Fibroblast of lung (primary cell): ENCODE data around the gene PPIA. TPM values are rescaled to one million over a fixed set of nuclear protein-coding genes. Genes with fewer than 3 reads are reported as not detected.

Experiments
- DNase-seq, 2 donors: peaks; one replicate each; pipeline versions ENCODE4 v3.0.0 to v3.0.0-alpha.2; 2010; ENCODE audit warnings: low read depth in 2 of 2
- H2AFZ ChIP-seq: 2 replicates; pipeline ENCODE4 v1.5.1; 2012; ENCODE audit warnings: low read length, control low read depth, inconsistent platforms
- H3K27ac ChIP-seq: 2 replicates; pipeline ENCODE4 v1.5.1; 2011; ENCODE audit warnings: low read length, control low read depth; ENCODE audit not compliant: insufficient read depth
- H3K27me3 ChIP-seq: 2 replicates; pipeline ENCODE4 v1.5.1; 2011; ENCODE audit warnings: mild to moderate bottlenecking, low read length; ENCODE audit not compliant: control insufficient read depth, insufficient read depth
- H3K36me3 ChIP-seq: 2 replicates; pipeline ENCODE4 v1.5.1; 2011; ENCODE audit warnings: low read length; ENCODE audit not compliant: control insufficient read depth, insufficient read depth
- H3K4me1 ChIP-seq: 2 replicates; pipeline ENCODE4 v1.5.1; 2011; ENCODE audit warnings: low read length; ENCODE audit not compliant: control insufficient read depth, insufficient read depth; ENCODE audit errors: extremely low read depth
- H3K4me2 ChIP-seq: 2 replicates; pipeline ENCODE4 v1.5.1; 2011; ENCODE audit warnings: low read length, control low read depth; ENCODE audit not compliant: insufficient read depth; ENCODE audit errors: extremely low read depth
- H3K4me3 ChIP-seq, 4 experiments: fragments of 200-600 bp in 1 of 4; sonication (generic) in 1 of 4; replicated peaks in 1 of 4; 2 replicates each; pipeline ENCODE4 v1.5.1; 2011 to 2016; ENCODE audit warnings: low read length in 4 of 4, low read depth in 3 of 4, mild to moderate bottlenecking in 3 of 4, control low read depth in 2 of 4, inconsistent platforms in 1 of 4, mixed read lengths in 1 of 4; ENCODE audit not compliant: insufficient read depth in 1 of 4; ENCODE audit errors: control extremely low read depth in 1 of 4
- H3K79me2 ChIP-seq: 2 replicates; pipeline ENCODE4 v1.5.1; 2012; ENCODE audit warnings: mild to moderate bottlenecking, low read length, inconsistent platforms; ENCODE audit not compliant: control insufficient read depth, insufficient read depth
- H3K9ac ChIP-seq: 2 replicates; pipeline ENCODE4 v1.5.1; 2011; ENCODE audit warnings: mild to moderate bottlenecking, low read length, control low read depth; ENCODE audit not compliant: insufficient read depth
- H3K9me3 ChIP-seq: 2 replicates; pipeline ENCODE4 v1.5.1; 2012; ENCODE audit warnings: low read depth, low read length; ENCODE audit not compliant: control insufficient read depth, insufficient read depth
- H4K20me1 ChIP-seq: 2 replicates; pipeline ENCODE4 v1.5.1; 2011; ENCODE audit warnings: low read length; ENCODE audit not compliant: control insufficient read depth, insufficient read depth; ENCODE audit errors: extremely low read depth
- CTCF ChIP-seq, 2 donors: IDR thresholded peaks in 1 of 2; conservative IDR thresholded peaks in 1 of 2; 1 replicate in 1 of 2; 2 replicates in 1 of 2; pipeline ENCODE4 v1.5.1; 2011 to 2012; ENCODE audit warnings: low read length in 2 of 2, control low read depth in 1 of 2, inconsistent platforms in 1 of 2, low read depth in 1 of 2, mild to moderate bottlenecking in 1 of 2
- EZH2 ChIP-seq: IDR thresholded peaks from 2 replicates; pipeline ENCODE4 v1.5.1; 2012; ENCODE audit warnings: low read length, control low read depth, mild to moderate bottlenecking; ENCODE audit errors: missing control alignments
- polyA plus RNA-seq, 2 donors: library from polyadenylated mRNA; depleted of rRNA in 1 of 2; stranded (reverse) in 1 of 2; unstranded in 1 of 2; fragments of >200 nt; gene quantifications; 2 replicates each; pipeline ENCODE4 v1.2.1, GENCODE V29; 2011 to 2012; ENCODE audit warnings: missing spikeins in 1 of 2
- total RNA-seq: library from RNA; depleted of rRNA; stranded (reverse); fragments of >200 nt; gene quantifications from 2 replicates; pipeline ENCODE4 v1.2.1, GENCODE V29; 2014

PPIA gene
- total and polyA plus RNA-seq, 2 donors (not counting 1 experiment from before 2014, with no cell fraction given) = 1,161 to 7,057 TPM

- Histone ChIP-seq H2AFZ (no peak overlapping the region), H3K79me2 (peaks cover 4% of the 10 kb centered on the region), H3K36me3 (no peaks in the 10 kb centered on the region), H4K20me1 (no peaks in the 10 kb centered on the region), H3K27ac (no peak overlapping the region), H3K4me1 (peaks cover 3% of the 10 kb centered on the region), H3K9ac (no peak overlapping the region), H3K27me3 (no peaks in the 10 kb centered on the region), H3K9me3 (no peaks in the 10 kb centered on the region), H3K4me2 (no peak overlapping the region), H3K4me3 (no peak overlapping the region)
- TF ChIP-seq CTCF (conservative IDR thresholded peaks at IDR 0.05 in 1 of 2, IDR thresholded peaks at IDR 0.05 in 1 of 2; ENCODE audit: low read depth in 1 of 2, low read length in 2 of 2) (peak in 1 of 2 donors; percentile 40), EZH2 (no peak)
- peak; percentile 56 to 62 for DNase-seq
Measured at GRCh38 chr7:44791278-44792219, 4.9 kb upstream of the PPIA start.

- H2AFZ ChIP-seq = no peak overlapping the region
- H3K4me3 ChIP-seq = no peak overlapping the region
- H3K27ac ChIP-seq = no peak overlapping the region
- no peak overlapping the region for H3K4me2 ChIP-seq
- no peak for TF ChIP-seq EZH2
- no peak for TF ChIP-seq CTCF (conservative IDR thresholded peaks at IDR 0.05 in 1 of 2, IDR thresholded peaks at IDR 0.05 in 1 of 2; ENCODE audit: low read depth in 1 of 2, low read length in 2 of 2)
- H3K79me2 ChIP-seq = peaks cover 25% of the 10 kb centered on the region
- peaks cover 3% of the 10 kb centered on the region for H3K4me1 ChIP-seq
- peaks cover 6% of the 10 kb centered on the region for H4K20me1 ChIP-seq
- no peaks in the 10 kb centered on the region for H3K9me3 ChIP-seq
- H3K9ac ChIP-seq = no peak overlapping the region
- H3K36me3 ChIP-seq = no peaks in the 10 kb centered on the region
- H3K27me3 ChIP-seq = no peaks in the 10 kb centered on the region
- no peak for DNase-seq
Measured at GRCh38 chr7:44793919-44794318, 2.6 kb upstream of the PPIA start.

- no peak overlapping the region for H3K4me3 ChIP-seq
- TF ChIP-seq CTCF (conservative IDR thresholded peaks at IDR 0.05 in 1 of 2, IDR thresholded peaks at IDR 0.05 in 1 of 2; ENCODE audit: low read depth in 1 of 2, low read length in 2 of 2) = no peak
- TF ChIP-seq EZH2 = no peak
- peaks cover 29% of the 10 kb centered on the region for H3K79me2 ChIP-seq
- DNase-seq = peak in 1 of 2 donors; percentile 34
- H3K9me3 ChIP-seq = no peaks in the 10 kb centered on the region
- no peak overlapping the region for H3K9ac ChIP-seq
- H3K4me2 ChIP-seq = no peak overlapping the region
- no peak overlapping the region for H2AFZ ChIP-seq
- no peaks in the 10 kb centered on the region for H3K27me3 ChIP-seq
- H3K4me1 ChIP-seq = peaks cover 3% of the 10 kb centered on the region
- H4K20me1 ChIP-seq = peaks cover 6% of the 10 kb centered on the region
- H3K27ac ChIP-seq = no peak overlapping the region
- H3K36me3 ChIP-seq = no peaks in the 10 kb centered on the region
Measured at GRCh38 chr7:44794331-44794730, 2.1 kb upstream of the PPIA start.
